Chondrocyte (in vitro differentiated cells): ENCODE results near the gene ZNF524. TPM values are rescaled to one million over a fixed set of nuclear protein-coding genes. Genes with fewer than 3 reads are reported as not detected.

Experiments used
- DNase-seq: peaks from one replicate; pipeline ENCODE4 v3.0.0; 2021; ENCODE audit warnings: mixed read lengths, low spot score
- H3K27ac Mint-ChIP-seq: one replicate; pipeline ENCODE4 v1.8.0; 2021; ENCODE audit warnings: mild to moderate bottlenecking, moderate library complexity, mixed read lengths; ENCODE audit not compliant: unreplicated experiment
- H3K27me3 Mint-ChIP-seq: 2 replicates; pipeline ENCODE4 v1.8.0; 2021; ENCODE audit warnings: low read depth, mixed read lengths
- H3K36me3 Mint-ChIP-seq: 2 replicates; pipeline ENCODE4 v1.8.0; 2021; ENCODE audit warnings: low read depth, mixed read lengths
- H3K4me1 Mint-ChIP-seq: 2 replicates; pipeline ENCODE4 v1.8.0; 2021; ENCODE audit warnings: low read depth, mild to moderate bottlenecking, mixed read lengths
- H3K4me3 Mint-ChIP-seq: one replicate; pipeline ENCODE4 v1.8.0; 2021; ENCODE audit warnings: mild to moderate bottlenecking, moderate library complexity, mixed read lengths; ENCODE audit not compliant: unreplicated experiment
- H3K9me3 Mint-ChIP-seq: 2 replicates; pipeline ENCODE4 v1.8.0; 2021; ENCODE audit warnings: low read depth, mixed read lengths
- CTCF ChIP-seq: fragments of 200-600 bp; sonication (generic); IDR thresholded peaks from 2 replicates; pipeline ENCODE4 v1.5.0; 2021; ENCODE audit warnings: antibody characterized with exemption, mild to moderate bottlenecking, moderate library complexity
- total RNA-seq: library from RNA; stranded (reverse); gene quantifications from 3 replicates; pipeline ENCODE4 v1.2.1, GENCODE V29; 2021

ZNF524 gene
- total RNA-seq, 1 donor from 2014 or later: 11.0 TPM

GRCh38 chr19:55605207-55605636, 5.1 kb downstream of the ZNF524 start:
- Mint-ChIP-seq H3K36me3 (peaks cover 13% of the 10 kb centered on the region), H3K4me1 (peaks cover 37% of the 10 kb centered on the region), H3K27me3 (no peaks in the 10 kb centered on the region), H3K27ac (peak overlapping the region; percentile 98), H3K4me3 (peak overlapping the region; percentile 81), H3K9me3 (peaks cover 5% of the 10 kb centered on the region)
- DNase-seq: peak; percentile 100
- no peak for TF ChIP-seq CTCF

DNA sequence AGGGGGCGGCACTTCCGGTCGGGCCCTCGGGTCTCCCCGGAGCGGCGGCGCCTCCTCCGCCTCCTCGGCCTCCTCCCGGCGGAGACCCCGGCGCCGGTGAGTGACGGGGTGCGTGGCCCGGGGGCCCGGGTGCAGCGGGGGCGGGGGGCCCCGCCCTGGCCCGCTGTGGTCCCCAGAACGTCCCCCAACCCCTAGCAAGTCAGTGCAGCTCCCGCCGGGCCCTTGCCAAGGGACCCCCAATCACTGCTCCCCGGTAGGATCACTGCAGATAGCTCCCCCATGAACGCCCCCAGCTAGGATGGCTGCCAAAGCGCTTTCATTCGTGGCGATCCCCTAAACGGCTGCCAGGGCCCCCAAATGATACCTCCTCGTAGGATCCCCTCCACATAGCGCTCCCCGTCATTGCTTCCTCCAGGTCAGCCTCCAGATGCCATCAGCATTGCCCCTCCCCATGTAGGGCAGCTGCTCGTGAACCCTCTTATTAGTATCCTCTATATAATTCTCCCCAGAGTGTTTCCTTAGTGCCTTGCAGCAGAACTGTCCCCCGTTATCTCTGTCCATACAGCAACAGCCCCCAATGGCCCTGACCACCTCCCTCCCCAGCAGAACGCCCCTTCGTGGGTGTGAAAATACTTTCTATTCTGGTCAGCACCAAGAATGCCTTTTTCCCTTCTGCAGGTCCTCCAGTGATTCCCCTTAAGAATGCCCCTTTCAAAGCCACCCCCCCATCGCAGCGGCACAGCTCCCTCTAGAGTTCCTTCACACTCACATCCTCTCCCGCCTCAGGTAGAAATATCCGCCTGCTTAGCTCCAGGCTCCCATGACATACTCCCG, 5.8 kb downstream of the ZNF524 start, which contains the start of gene ZNF865:
ZNF865 (plus strand) TSS at position 11 of the 834 bp plus-strand sequence. CDS start 7,972 bp downstream, outside the sequence.
- Mint-ChIP-seq H3K27ac (peak within 1 kb of the TSS; percentile 98), H3K4me1 (peaks cover 40% of the 10 kb centered on the region), H3K36me3 (peaks cover 13% of the 10 kb centered on the region), H3K9me3 (peaks cover 5% of the 10 kb centered on the region), H3K27me3 (no peaks in the 10 kb centered on the region), H3K4me3 (peak within 1 kb of the TSS; percentile 88)
- DNase-seq: no peak
- peak; percentile 87 for TF ChIP-seq CTCF

DNA sequence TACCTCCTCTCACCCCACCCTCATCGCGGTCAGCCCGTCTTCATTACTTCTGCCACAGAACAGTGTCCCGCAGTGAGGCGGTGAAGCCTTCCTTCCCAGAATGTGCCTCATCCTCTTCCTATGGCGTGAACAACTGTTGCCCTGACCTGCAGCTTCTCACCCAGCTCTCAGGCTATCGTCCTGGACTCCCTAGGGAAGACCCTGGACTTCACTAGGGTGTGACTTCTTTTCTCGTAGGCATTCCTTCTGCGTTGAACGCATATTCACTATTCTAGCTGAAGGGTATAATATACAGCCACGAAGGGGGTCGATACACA, 6.3 kb downstream of the ZNF524 start:
- Mint-ChIP-seq H3K36me3 (peaks cover 13% of the 10 kb centered on the region), H3K27me3 (no peaks in the 10 kb centered on the region), H3K4me3 (peak overlapping the region; percentile 88), H3K9me3 (peaks cover 5% of the 10 kb centered on the region), H3K4me1 (peaks cover 39% of the 10 kb centered on the region), H3K27ac (peak overlapping the region; percentile 92)
- no peak for DNase-seq
- peak; percentile 58 for TF ChIP-seq CTCF

- Mint-ChIP-seq H3K4me1 (peaks cover 35% of the 10 kb centered on the region), H3K27me3 (no peaks in the 10 kb centered on the region), H3K36me3 (peaks cover 13% of the 10 kb centered on the region), H3K9me3 (peaks cover 5% of the 10 kb centered on the region), H3K4me3 (peak overlapping the region; percentile 88), H3K27ac (peak overlapping the region; percentile 92)
- no peak for TF ChIP-seq CTCF
- no peak for DNase-seq
These were observed 6.7 kb downstream of the ZNF524 start for GRCh38 chr19:55606817-55607216.

GRCh38 chr19:55609326-55609725, 9.2 kb downstream of the ZNF524 start:
- peaks cover 35% of the 10 kb centered on the region for H3K4me1 Mint-ChIP-seq
- H3K27me3 Mint-ChIP-seq: no peaks in the 10 kb centered on the region
- no peak for TF ChIP-seq CTCF
- DNase-seq: no peak
- H3K27ac Mint-ChIP-seq: no peak overlapping the region
- peaks cover 13% of the 10 kb centered on the region for H3K36me3 Mint-ChIP-seq
- peaks cover 5% of the 10 kb centered on the region for H3K9me3 Mint-ChIP-seq
- H3K4me3 Mint-ChIP-seq: no peak overlapping the region
